ACHN (cell line): ENCODE results near the gene CYP4Z1.

Experiments
- DNase-seq: peaks from one replicate; pipeline ENCODE4 v3.0.0-alpha.2; 2015
- in situ Hi-C: cut with HindIII; loops from 2 replicates; pipeline ENCODE4 v1.10.0; 2017; ENCODE audit warnings: low sequenced_read_pairs, low pct_ligation_motif_present, low pct_unique_long_range_greater_than_20kb

CYP4Z1 gene

DNA sequence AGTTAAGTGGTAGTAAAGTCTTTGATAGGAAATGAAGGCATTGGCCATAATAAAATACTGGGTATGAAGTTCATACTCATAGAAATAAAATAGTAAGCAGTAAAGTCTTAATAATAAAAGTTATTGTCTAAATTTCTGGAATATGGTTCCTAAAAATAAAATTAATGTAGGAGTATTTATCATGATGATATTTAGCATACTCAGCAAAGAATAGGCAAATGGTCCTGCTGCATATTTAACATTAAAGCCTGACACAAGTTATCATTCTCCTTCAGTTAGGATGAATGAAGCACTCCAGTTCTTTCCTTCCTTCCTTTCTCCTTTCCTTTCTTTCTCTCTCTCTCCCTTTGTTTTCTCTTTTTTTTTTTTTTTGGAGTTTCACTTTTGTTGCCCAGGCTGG is 97.5 kb downstream of the CYP4Z1 start:
- in situ Hi-C loops, result no loop called here
- DNase-seq, result no peak
